GDM1 (cell line): ENCODE measurements around the gene POU2F2.
"Not testable (repeated sequence)": the region's sequence is repeated elsewhere in the genome, so short reads cannot be mapped to it uniquely, and the experiment has no call there.

ENCODE experiments used
- DNase-seq: peaks from one replicate; lab custom pipeline; 2025; lab: John Stamatoyannopoulos, UW

Gene POU2F2

DNA sequence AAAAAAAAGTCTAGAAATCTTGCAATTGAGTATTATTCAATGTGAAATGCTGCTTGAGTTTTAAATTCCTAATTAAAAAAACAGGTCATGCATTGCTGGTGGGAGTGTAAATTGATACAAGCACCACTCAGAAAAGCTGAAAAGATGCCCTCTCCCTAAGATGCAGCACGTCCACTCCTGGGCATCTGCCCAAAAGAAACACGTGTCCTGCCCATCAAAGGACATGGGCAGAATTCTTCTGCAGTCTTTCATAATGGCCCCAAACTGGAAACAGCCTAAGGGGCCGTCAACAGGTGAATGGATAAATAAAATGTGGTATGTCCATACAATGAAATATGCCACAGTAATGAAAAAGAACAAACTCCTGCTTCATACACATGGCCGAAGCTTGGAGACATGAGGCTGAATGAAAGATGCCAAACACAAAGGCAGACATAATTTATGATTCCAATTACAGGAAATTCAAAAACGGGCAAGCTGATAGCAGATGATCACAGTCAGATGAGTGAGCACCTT lies 7.8 kb downstream of the POU2F2 start:
- no peak for DNase-seq

DNA sequence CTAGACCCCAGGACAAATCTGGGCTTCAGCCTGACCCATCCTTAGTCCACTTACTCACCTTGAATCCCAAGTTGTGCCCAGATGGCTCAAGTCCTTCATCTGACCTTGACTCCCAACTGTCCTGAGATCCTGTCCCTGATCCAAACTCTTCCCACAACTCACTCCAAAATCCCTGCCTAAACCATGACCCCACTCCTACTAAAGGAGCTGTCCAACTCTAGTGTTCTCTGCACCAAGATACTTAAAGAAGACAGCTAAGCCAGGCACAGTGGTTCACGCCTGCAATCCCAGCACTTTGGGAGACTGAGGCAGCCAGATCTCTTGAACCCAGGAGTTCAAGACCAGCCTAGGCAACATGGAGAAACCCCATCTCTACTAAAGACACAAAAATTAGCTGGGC lies 8.5 kb downstream of the POU2F2 start:
- no peak for DNase-seq

DNA sequence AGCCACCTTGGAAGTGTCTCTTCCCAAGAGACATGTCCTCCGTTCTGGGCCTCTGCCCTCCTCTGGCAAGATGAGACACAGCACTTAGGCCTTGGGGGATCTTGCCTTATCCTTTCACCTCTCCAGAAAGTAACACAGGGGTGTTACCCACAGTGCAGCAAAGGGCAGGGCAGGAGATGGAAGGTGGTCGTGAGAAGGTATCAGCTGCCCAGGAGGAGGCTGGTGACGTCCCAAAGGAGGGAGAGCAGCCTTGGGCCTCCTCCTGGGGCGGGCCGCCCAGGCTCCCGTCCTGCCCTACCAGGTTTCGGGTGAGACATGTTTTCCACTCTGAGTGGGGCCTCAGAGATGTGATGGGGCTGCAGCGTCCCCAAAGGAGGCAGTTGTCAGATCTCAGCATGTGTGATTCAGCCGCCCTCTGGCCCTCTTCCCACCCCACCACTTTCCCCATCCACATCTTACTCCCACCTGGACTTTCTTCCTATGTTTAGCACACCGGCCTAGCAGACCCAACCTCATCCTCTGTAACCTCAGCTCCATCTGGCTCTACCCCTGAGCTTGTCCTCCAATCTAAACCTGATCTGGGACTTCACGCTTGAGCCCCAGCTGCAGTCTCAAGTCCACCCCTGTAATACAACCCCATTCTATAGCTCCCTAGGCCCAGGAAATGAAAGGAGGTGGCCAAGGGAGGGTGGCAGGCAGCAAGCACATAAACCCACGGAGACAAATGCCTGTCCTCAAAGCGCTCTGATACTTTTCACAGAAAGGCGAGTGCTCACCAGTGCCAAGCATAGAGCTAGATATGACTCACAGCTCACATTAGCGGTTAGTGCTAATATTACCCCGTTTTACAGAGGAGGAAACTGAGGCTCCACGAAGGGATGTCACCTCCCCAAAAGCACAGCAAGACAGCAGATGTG lies 9.3 kb downstream of the POU2F2 start:
- no peak for DNase-seq

DNA sequence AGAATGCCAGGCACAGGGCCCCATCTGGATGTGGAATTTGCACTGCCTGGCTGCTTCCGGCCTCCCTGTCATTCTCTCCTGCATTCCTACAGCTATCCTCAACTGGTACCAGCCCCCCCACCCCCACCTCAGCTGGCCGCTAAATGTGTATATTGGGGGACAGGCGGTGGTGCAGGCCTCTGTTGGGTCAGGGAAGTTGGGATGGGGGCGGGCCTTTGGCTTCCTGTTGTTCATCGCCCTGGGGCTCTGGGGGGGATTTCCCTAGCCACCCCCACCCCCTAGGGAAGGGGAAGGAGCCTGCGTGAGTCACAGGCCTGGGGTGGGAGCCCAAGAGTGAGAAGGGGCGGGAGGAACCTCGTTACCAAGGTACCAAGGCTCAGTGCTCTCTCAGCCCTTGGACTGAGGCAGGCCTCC lies 10.6 kb downstream of the POU2F2 start:
- DNase-seq, result peak; percentile 80

DNA sequence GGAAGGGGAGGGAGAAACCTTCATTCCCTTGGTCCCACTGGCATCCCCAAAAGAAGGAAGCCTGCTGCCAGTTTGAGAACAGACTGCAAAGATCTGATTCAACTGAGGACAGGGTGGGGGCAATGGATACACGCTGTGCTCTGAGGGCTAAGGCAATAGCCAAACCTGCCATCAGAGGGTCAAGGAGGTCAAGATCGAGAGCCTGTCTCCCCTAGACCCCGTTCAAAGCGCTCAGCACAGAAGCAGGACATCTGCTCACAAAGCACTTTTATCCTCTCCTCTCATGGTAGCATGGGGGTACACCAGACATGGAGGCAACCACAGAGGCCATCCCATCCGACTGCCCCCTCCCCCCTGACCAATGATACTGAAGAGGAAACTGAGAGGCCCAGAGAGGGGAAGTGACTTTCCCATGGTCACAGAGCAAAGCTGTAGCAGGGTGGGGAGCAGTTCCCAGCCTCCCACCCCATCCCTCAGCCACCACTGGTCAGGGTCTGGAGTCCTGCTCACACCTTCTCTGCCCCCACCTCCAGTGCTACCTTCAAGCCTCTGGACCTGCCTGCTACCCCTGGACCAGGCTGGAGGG lies 11.1 kb downstream of the POU2F2 start:
- no peak for DNase-seq

DNA sequence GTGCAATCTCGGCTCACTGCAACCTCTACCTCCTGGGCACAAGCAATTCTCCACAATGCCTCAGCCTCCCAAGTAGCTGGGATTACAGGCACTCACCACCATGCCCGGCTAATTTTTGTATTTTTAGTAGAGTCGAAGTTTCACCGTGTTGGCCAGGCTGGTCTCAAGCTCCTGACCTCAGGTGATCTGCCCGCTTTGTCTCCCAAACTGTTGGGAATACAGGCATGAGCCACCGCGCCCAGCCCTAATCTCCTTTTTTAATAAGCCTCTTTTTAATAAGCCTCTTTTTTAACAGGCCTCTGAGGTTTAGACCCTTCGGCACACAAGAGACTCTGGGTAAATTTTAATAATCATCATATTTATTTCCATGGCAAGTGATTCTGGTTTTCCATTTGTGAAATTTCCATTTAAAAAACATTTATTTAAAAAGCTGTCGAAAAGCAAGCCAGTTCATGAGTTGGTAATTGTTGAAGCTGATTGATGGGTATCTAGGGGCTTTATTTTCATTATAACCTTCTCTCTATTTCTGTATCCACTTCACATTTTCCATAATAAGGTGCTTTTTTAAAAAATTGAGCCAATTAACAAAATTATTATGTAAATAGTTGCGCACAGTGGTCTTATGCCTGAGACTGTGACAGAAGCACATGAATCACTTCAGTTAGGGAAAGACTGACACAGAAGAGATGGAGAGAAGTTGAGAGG lies 11.8 kb downstream of the POU2F2 start:
- DNase-seq, result no peak

DNA sequence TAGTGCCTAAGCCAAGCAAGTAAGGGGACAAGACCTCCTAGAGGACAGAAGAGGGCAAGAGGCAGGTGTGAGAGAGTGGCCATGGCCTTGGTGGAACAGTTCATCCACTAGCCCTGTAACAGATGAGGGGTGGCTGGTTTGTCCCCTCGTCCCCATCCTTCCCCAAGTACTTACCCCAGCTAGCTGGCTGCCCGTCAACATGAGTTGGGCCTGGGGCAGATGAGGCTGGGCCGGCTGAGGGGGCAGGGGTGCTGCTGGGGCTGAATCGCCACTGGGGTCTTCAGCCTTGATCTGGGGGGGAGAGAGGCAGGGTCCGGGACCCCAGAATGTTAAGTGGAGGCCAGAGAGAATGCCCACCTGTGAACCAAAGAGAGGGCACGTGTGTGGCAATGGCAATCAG lies 15.2 kb downstream of the POU2F2 start:
- no peak for DNase-seq

DNA sequence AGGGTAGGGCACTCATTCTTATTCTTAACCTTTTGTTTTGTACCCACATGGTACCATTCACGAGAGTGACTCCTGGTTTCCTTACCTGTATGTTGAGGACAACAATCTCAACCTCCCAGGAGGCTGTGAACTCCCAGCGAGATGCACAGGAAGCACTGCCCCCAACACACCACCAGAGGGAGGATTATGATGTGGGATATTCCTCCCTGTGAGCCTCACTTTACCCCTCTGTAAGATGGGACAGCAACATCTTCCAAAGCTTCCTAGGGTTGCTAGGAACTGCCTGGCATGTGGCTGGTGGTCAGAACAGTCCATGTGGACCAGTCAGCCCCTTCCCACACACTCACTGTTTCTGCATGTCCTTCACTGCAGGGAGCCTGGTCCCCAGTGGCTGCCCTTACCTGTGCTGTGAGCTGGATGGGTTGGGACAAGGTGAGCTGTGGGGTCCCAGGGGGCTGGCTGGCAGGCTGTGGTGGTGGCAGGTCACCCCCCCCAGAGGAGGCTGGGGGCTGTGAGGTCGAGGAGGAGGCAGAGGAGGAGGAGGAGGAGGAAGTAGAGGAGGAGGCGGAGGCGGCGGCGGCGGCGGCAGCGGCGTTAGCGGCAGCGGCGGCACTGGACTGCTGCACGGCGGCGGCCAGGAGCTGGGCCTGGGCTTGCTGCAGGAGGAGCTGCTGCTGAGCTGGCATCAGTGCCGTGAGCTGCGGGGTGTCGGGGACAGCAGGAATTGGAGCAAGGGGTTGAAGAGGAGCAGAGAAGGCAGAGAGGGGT lies 15.8 kb downstream of the POU2F2 start:
- DNase-seq, result no peak

DNA sequence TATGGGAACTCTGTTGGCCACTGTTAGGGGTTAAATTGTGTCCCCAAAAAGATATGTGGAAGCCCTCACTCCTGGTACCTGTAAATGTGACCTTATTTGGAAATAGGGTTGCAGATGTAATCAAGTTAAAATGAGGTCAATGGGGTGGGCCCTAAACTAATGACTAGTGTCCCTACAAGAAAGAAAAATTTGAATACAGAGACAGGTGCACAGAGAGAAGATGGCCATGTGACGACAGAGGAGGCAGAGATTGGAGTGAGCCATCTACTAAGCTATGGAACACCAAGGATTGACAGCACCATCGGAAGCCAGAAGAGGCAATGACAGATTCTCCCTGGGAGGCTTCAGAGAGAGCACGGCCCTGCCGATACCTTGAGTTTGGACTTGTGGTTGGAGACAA lies 16.5 kb downstream of the POU2F2 start:
- DNase-seq, result no peak

DNA sequence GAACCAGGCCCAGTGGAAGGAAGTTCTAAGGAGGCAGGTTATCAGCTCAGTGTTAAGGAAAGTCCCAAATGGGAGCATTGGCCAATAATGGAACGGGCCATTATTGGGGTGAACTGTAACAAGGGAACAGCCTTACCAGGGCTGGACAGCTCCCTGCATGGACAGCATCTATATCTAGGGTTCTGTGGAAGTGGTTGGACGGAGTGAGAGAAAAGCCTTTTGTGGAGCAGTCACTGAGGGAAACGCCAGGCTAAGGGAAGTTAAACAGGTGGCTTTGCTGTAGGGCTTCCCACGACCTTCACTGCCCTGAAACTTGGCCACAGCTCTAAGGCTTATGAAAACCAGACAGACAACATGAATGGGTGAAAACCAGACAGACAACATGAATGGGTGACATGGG lies 17.0 kb downstream of the POU2F2 start:
- no peak for DNase-seq

DNA sequence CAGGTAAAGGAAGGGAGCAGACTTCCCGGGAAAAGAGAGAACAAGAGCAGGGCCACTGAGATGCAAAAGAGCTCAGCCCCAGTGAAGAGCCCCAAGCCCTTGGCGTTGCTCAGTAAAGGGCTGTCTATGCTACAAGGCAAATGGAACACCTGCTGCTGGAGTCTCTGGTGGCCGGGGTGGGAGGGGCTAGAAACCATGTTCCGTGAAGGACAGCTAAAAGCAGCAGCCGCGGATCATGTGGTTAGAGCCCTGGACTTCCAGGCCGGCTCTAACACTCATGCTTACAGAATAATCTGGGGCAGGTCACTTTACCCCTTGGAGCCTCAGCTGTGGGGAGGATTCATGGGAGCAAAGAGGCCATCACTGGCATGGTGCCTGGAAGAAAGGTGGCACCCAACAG lies 17.8 kb downstream of the POU2F2 start:
- no peak for DNase-seq

DNA sequence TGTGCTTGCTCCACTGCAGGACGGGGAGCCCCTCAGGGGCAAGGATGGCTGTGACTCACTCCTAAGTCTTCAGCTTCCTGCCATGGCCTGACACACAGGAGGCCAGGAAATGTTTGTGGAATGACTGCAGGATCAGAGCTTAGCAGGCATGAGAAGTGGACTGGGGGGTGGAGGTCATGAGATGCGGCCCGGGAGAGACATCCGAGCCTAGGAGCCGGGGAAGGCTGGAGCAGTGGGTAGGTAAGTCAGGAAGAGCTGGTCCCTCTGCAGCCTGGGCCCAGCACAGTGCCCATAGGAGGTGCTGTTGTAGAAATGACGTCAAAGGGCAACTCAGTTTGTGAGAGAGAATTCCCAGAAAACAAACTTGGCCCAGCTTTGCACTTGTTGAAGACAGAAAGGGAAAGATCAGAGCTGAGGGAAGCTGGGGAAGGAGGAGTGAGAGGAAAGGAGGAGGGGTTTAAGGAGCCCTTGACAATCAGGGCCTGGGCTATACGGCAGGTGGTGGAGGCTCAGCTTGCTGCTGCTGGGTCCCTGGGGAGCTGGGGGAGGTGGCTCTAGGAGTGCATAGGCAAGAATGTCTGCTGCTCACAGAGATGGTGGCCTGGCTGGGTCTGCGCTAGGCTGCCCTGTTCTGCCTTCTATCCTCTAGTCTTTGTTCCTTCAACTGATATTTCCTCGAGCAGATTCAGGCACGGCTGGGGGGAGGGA lies 18.5 kb downstream of the POU2F2 start:
- DNase-seq, result no peak

DNA sequence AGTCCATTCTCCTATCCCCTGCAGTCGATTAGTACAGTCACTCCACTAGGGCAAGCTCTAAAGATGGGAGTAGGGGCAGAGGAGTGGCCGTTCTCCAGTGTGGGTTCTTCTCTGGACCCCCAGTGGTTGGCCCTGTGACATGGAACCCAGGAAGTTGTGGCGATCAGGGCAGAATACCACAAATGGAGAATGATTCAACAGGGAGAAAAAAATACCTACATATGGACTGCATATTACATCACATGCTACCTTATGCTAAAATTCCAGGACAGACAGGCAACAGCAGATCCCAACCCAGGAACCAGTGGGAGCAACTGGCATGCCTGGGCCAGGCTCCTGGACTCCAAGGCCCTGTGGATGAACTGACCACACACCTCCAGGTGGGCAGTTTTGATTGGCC lies 20.4 kb downstream of the POU2F2 start:
- DNase-seq, result no peak

DNA sequence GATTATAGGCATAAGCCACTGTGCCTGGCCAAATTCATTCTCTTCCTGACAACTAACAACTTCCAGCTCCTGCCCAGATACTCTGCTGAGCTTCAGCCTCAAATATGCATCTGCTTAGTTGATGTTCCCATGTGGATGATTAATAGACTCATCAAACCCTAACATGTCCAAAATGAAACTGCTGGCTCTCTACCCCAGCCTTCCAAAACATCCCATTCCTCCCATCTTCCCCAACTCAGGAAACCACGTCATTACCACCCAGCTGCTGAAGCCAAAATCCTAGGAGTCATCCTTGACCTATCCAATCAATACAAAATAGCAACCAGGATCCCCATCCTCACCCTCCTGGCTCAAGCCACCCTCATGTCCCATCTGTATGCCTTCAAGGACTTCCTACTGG lies 20.9 kb downstream of the POU2F2 start:
- DNase-seq, result no peak

DNA sequence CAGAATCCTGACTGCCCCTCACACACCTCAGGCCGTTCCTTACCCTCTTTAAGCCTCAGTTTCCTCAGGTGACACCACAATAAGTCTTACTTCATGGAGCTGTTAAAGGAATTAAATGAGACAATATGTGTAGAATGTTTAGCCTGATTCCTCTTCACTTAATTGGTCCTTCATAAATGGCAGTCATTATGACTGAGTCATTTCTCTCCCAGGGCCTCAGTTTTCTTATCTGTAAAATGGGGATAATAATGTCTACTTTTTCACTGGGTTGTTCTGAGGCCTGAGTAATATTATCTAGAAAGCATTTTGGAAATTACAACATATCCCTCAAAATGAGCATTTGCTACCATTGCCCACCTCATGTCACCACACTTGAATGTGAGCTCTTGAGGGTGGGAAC lies 21.6 kb downstream of the POU2F2 start:
- no peak for DNase-seq

DNA sequence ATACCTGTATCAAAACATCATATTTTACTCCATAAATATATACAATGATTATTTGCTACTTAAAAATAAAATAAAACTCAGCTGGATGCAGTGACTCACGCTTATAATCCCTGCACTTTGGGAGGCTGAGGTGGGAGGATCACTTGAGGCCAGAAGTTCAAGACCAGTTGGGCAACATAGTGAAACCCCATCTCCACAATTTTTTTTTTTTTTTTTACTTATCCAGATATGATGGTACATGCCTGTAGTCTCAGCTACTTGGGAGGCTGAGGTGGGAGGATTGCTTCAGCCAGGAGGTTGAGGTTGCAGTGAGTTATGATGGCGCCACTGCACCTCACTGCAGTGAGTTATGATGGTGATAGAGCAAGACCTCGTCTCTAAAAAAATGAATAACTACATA lies 22.4 kb downstream of the POU2F2 start:
- no peak for DNase-seq

DNA sequence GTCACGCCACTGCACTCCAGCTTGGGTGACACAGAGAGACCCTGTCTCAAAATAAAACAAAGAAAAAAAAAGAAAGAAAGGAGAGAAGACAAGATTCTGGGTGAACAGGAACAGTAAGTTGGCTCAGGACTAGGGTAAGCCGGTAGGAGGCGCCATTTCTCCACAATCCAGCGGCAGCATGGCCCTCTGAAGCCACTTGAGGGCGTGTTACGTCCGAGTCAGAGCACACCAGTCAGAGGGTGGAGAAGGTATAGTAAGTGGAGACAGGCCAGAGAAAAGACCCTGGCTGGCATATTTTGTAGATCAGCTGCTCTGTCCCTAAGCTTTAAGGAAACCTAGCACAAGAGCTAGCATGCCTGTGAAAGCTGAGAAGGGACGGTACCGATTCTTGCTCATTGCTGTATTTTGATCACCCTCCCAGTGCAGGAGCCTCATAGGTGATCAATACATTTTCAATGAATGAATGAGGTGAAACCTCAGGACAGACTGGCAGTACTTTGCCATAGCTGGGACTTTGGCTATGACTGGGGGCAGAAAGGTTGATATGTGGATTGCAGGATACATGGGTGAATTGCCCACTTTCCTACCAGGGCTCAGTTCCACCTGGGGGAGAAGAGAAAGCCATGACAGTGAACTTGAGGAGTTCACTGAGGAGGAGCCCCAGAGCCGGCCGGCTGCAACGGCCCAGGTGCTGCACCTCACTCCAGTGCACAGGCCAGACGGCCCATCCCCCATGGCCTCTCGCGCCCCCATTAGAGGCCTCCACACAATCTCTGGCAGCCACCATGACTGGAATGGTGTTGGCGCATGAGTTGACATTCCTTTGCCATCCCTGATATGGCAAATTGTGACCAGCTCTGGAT lies 23.5 kb downstream of the POU2F2 start:
- peak; percentile 83 for DNase-seq

DNA sequence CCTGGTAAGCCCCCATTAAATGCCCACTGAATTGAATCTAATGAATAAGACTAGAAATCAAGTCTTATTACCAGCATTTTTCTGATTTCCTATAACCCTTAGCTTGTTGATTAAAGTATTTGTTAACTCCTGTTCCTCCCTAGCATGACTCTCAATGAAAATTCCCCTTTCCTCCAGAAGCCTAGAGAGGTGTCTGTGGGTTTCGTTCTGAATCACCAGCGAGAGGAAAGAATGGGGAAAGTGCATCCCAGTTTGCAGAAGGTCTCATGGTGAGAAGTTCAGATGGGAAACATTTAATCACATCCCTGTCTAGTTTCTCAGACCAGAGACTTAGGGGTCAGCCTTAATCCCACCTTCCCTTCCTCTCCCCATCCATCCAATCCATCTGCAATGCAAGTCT lies 26.9 kb downstream of the POU2F2 start:
- DNase-seq, result no peak

DNA sequence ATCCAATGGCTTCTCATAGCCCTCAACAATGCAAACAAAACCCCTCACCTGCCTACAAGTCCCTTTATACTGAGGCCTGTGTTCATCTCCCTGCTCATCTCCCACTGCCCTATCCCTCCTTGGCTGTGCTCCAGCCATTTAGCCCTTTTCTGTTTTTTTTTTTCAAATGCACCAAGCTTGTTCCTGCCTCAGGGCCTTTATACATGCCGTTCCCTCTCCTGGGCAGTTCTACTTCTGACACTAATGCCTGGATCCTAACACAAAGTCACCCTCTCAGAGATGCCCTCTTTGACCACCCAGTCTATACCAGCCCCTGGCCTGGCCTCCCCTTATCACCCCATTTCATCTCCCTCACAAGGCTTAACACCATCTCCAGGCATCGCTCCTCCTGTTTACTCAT lies 29.4 kb downstream of the POU2F2 start:
- no peak for DNase-seq

DNA sequence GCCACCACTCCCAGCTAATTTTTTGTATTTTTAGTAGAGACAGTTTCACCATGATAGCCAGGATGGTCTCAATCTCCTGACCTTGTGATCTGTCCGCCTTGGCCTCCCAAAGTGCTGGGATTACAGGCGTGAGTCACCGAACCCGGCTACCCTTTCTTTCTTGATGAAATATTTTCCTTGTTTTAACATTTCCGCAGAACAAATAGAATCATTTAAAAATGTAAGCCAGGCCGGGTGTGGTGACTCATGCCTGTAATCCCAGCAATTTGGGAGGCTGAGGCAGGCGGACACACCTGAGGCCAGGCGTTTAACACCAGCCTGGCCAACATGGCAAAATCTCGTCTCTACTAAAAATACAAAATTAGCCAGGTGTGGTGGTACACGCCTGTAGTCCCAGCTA lies 32.0 kb downstream of the POU2F2 start:
- DNase-seq, result not testable (repeated sequence)
